ENCODE results near the gene NEK7. TPM values are rescaled to one million over a fixed set of nuclear protein-coding genes. Genes with fewer than 3 reads are reported as not detected.

NEK7 gene
- total and polyA plus RNA-seq, 7 donors, result 15.2 to 312 (median 171) TPM

- no peak overlapping the region for H3K4me3 ChIP-seq
- intact Hi-C loops (cut with DNase I), result no loop called here
- no peak for TF ChIP-seq POLR2AphosphoS5 (IDR thresholded peaks at IDR 0.05)
- TF ChIP-seq EP300 (IDR thresholded peaks at IDR 0.05), result no peak
- H3K9me3 ChIP-seq, result no peaks in the 10 kb centered on the region
- no peak for DNase-seq
- H3K36me3 ChIP-seq, result no peaks in the 10 kb centered on the region
- WGBS, 2 donors, result 94 to 98% methylated on average over 1 of the region's 1 CpG
- H3K27ac ChIP-seq, result no peak overlapping the region
- H3K4me1 ChIP-seq, result peaks cover 0 to 51% (median 42%) of the 10 kb centered on the region in 4 donors
- no peaks in the 10 kb centered on the region for H3K27me3 ChIP-seq
Measured at GRCh38 chr1:198197285-198197684, 40.5 kb downstream of the NEK7 start.

GRCh38 chr1:198199105-198199504 lies 42.3 kb downstream of the NEK7 start:
- Histone ChIP-seq H3K9me3 (no peaks in the 10 kb centered on the region), H3K36me3 (no peaks in the 10 kb centered on the region), H3K4me3 (no peak overlapping the region), H3K27ac (no peak overlapping the region), H3K27me3 (no peaks in the 10 kb centered on the region), H3K4me1 (peaks cover 0 to 52% (median 45%) of the 10 kb centered on the region in 4 donors)
- no peak for DNase-seq
- intact Hi-C loops (cut with DNase I), result no loop called here
- TF ChIP-seq POLR2A (IDR thresholded peaks at IDR 0.05), result no peak
- TF ChIP-seq CTCF (IDR thresholded peaks at IDR 0.05), result no peak
- TF ChIP-seq EP300 (IDR thresholded peaks at IDR 0.05), result no peak

- H3K36me3 ChIP-seq, result no peaks in the 10 kb centered on the region
- WGBS, 2 donors, result 87 to 92% methylated on average over 10 of the region's 10 CpGs
- no peaks in the 10 kb centered on the region for H3K27me3 ChIP-seq
- no peak overlapping the region for H3K4me3 ChIP-seq
- H3K9me3 ChIP-seq, result no peaks in the 10 kb centered on the region
- no peak for TF ChIP-seq EP300 (IDR thresholded peaks at IDR 0.05)
- TF ChIP-seq POLR2A (IDR thresholded peaks at IDR 0.05), result no peak
- no peak for TF ChIP-seq POLR2AphosphoS5 (IDR thresholded peaks at IDR 0.05)
- TF ChIP-seq CTCF (IDR thresholded peaks at IDR 0.05), result no peak
- H3K27ac ChIP-seq, result no peak overlapping the region
- H3K4me1 ChIP-seq, result peaks cover 0 to 54% (median 50%) of the 10 kb centered on the region in 4 donors
- intact Hi-C loops (cut with DNase I), result no loop called here
- no peak for DNase-seq
Measured at GRCh38 chr1:198201956-198202784, 45.4 kb downstream of the NEK7 start.

- WGBS, 2 donors, result 83 to 93% methylated on average over 1 of the region's 1 CpG
Measured at GRCh38 chr1:198203434-198203833, 46.6 kb downstream of the NEK7 start.

More at GRCh38 chr1:198203434-198203833, 46.6 kb downstream of the NEK7 start:
- no peaks in the 10 kb centered on the region for H3K36me3 ChIP-seq
- no peaks in the 10 kb centered on the region for H3K27me3 ChIP-seq
- peaks cover 0 to 52% (median 46%) of the 10 kb centered on the region in 4 donors for H3K4me1 ChIP-seq
- TF ChIP-seq POLR2AphosphoS5 (IDR thresholded peaks at IDR 0.05), result no peak
- no peak for TF ChIP-seq EP300 (IDR thresholded peaks at IDR 0.05)
- no peak for TF ChIP-seq CTCF (IDR thresholded peaks at IDR 0.05)
- no peaks in the 10 kb centered on the region for H3K9me3 ChIP-seq
- H3K27ac ChIP-seq, result no peak overlapping the region
- no peak for DNase-seq
- no peak overlapping the region for H3K4me3 ChIP-seq
- intact Hi-C loops (cut with DNase I), result no loop called here

Data from sigmoid colon (tissue), 7 donors.